ENCODE measurements around the gene GFOD1.

DNA sequence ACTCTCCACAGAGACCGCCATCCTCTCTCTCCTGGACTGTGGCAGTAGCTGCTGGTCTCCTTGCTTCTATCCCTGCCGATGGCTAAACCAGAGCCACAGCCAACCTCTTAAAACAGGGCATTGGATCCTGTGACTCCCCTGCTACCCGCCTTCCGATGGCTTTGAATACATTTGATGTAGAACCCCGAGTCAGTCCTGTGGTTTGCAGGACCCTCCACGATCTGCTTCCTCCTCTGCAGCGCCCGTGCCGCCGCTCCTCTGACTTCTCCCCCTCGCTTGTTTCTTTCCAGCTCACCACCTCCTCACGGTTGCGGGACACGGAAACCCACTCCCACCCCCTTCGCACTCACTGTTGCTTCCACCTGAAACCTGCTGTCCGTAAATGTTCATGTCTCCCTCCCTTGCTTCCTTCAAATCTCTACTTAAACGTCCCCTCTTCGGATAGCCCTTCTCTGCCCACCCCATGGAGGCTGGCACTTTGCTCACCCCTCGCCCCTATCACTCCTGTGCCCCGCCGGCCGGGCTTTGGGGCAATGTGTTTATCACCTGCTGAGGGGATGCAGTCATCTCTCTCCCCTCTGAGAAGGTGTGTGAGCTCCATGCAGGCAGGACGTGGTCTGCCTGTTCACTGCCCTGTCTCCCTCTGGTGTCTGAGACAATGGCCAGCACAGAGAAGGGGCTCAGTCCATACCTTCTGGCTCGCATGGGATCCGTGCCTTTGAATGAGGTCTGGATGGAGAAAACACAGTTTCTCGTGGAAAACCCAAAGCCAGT is 67.8 kb downstream of the GFOD1 start:
- TF ChIP-seq CTCF (conservative IDR thresholded peaks at IDR 0.05; ENCODE audit: low read depth, low read length) (no peak), RFX5 (IDR thresholded peaks at IDR 0.05; ENCODE audit: low read depth, low read length) (no peak)
